ENCODE results near the gene CARMIL3.

DNA sequence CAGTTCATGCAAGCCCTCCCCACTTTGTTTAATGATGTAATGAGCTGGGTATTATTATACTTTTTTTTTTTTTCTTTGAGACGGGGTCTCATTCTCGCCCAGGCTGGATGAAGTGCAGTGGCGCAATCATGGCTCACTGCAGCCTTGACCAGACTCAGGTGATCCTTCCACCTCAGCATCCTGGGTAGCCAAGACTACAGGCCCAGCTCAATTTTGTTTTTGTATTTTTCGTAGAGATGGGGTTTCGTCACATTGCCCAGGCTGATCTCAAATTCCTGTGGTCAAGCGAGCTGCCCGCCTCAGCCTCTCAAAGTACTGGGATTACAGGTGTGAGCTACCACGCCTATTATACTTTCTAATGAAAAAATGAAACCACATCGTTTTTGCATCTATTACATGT lies 58.3 kb downstream of the CARMIL3 start:
- TF ChIP-seq, protein P1, sequence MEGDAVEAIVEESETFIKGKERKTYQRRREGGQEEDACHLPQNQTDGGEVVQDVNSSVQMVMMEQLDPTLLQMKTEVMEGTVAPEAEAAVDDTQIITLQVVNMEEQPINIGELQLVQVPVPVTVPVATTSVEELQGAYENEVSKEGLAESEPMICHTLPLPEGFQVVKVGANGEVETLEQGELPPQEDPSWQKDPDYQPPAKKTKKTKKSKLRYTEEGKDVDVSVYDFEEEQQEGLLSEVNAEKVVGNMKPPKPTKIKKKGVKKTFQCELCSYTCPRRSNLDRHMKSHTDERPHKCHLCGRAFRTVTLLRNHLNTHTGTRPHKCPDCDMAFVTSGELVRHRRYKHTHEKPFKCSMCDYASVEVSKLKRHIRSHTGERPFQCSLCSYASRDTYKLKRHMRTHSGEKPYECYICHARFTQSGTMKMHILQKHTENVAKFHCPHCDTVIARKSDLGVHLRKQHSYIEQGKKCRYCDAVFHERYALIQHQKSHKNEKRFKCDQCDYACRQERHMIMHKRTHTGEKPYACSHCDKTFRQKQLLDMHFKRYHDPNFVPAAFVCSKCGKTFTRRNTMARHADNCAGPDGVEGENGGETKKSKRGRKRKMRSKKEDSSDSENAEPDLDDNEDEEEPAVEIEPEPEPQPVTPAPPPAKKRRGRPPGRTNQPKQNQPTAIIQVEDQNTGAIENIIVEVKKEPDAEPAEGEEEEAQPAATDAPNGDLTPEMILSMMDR (IDR thresholded peaks at IDR 0.05; ENCODE audit: poor library complexity, severe bottlenecking), result no peak
- TF ChIP-seq EZH2 (IDR thresholded peaks at IDR 0.05; ENCODE audit: borderline replicate concordance, insufficient read depth, low read length, poor library complexity, severe bottlenecking), result no peak

All from neural cell (in vitro differentiated cells).